ENCODE results near the gene MEF2C.

- no peak for TF ChIP-seq POLR2A (IDR thresholded peaks at IDR 0.05)
- TF ChIP-seq, protein P1, sequence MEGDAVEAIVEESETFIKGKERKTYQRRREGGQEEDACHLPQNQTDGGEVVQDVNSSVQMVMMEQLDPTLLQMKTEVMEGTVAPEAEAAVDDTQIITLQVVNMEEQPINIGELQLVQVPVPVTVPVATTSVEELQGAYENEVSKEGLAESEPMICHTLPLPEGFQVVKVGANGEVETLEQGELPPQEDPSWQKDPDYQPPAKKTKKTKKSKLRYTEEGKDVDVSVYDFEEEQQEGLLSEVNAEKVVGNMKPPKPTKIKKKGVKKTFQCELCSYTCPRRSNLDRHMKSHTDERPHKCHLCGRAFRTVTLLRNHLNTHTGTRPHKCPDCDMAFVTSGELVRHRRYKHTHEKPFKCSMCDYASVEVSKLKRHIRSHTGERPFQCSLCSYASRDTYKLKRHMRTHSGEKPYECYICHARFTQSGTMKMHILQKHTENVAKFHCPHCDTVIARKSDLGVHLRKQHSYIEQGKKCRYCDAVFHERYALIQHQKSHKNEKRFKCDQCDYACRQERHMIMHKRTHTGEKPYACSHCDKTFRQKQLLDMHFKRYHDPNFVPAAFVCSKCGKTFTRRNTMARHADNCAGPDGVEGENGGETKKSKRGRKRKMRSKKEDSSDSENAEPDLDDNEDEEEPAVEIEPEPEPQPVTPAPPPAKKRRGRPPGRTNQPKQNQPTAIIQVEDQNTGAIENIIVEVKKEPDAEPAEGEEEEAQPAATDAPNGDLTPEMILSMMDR (IDR thresholded peaks at IDR 0.05): no peak
Measured at GRCh38 chr5:88740604-88741185, 142.3 kb downstream of the MEF2C start.
